ENCODE measurements around the gene NKAPD1. TPM values are rescaled to one million over a fixed set of nuclear protein-coding genes. Genes with fewer than 3 reads are reported as not detected.
"Not testable (repeated sequence)": the region's sequence is repeated elsewhere in the genome, so short reads cannot be mapped to it uniquely, and the experiment has no call there.

Gene NKAPD1
- total RNA-seq, 1 experiment from 2014 or later: 22.9 TPM

GRCh38 chr11:112051768-112052167 is 22.3 kb upstream of the NKAPD1 start:
- Histone ChIP-seq H3K27ac (no peak overlapping the region), H3K36me3 (peaks cover 40% of the 10 kb centered on the region), H3K27me3 (no peaks in the 10 kb centered on the region), H3K9me3 (replicated peaks) (no peaks in the 10 kb centered on the region), H3K4me1 (no peaks in the 10 kb centered on the region), H3K4me3 (no peak overlapping the region)
- no peak for DNase-seq

- Histone ChIP-seq H3K36me3 (peaks cover 30% of the 10 kb centered on the region), H3K4me1 (no peaks in the 10 kb centered on the region), H3K4me3 (no peak overlapping the region), H3K27ac (no peak overlapping the region), H3K9me3 (replicated peaks) (no peaks in the 10 kb centered on the region), H3K27me3 (no peaks in the 10 kb centered on the region)
- no peak for DNase-seq
Observed at GRCh38 chr11:112057170-112057569, 16.9 kb upstream of the NKAPD1 start.

- Histone ChIP-seq H3K27ac (no peak overlapping the region), H3K9me3 (replicated peaks) (no peaks in the 10 kb centered on the region), H3K4me1 (no peaks in the 10 kb centered on the region), H3K4me3 (no peak overlapping the region), H3K36me3 (peaks cover 30% of the 10 kb centered on the region), H3K27me3 (no peaks in the 10 kb centered on the region)
- no peak for DNase-seq
Observed at GRCh38 chr11:112058103-112058502, 16.0 kb upstream of the NKAPD1 start.

GRCh38 chr11:112062923-112063322 is 11.2 kb upstream of the NKAPD1 start:
- Histone ChIP-seq H3K4me1 (no peaks in the 10 kb centered on the region), H3K36me3 (peaks cover 15% of the 10 kb centered on the region), H3K27ac (no peak overlapping the region), H3K27me3 (no peaks in the 10 kb centered on the region), H3K9me3 (replicated peaks) (no peaks in the 10 kb centered on the region), H3K4me3 (no peak overlapping the region)
- no peak for DNase-seq

GRCh38 chr11:112082729-112083128 is 8.6 kb downstream of the NKAPD1 start:
- Histone ChIP-seq H3K27ac (no peak overlapping the region), H3K36me3 (peaks cover 32% of the 10 kb centered on the region)

GRCh38 chr11:112085822-112086421 is 11.8 kb downstream of the NKAPD1 start:
- H3K9me3 ChIP-seq (replicated peaks): no peaks in the 10 kb centered on the region
- peaks cover 7% of the 10 kb centered on the region; the same call in 1 of the 2 replicates for H3K4me1 ChIP-seq
- H3K4me3 ChIP-seq: peak overlapping the region; percentile 94
- H3K36me3 ChIP-seq: peaks cover 35% of the 10 kb centered on the region
- DNase-seq: peak in 1 of 2 experiments; percentile 28
- H3K27me3 ChIP-seq: no peaks in the 10 kb centered on the region
- peak overlapping the region; percentile 75 for H3K27ac ChIP-seq

More at GRCh38 chr11:112082729-112083128, 8.6 kb downstream of the NKAPD1 start:
- peaks cover 7% of the 10 kb centered on the region; the same call in 1 of the 2 replicates for H3K4me1 ChIP-seq
- H3K9me3 ChIP-seq (replicated peaks): no peaks in the 10 kb centered on the region
- H3K27me3 ChIP-seq: no peaks in the 10 kb centered on the region
- no peak for DNase-seq
- no peak overlapping the region for H3K4me3 ChIP-seq

GRCh38 chr11:112086422-112087191 is 12.5 kb downstream of the NKAPD1 start, which contains the start of the genes SDHD and TIMM8B:
Gene SDHD (plus strand): TSS chr11:112086873. CDS start chr11:112086908, 35 bp downstream.
Gene TIMM8B (minus strand): TSS chr11:112086756. CDS start chr11:112086723, 33 bp downstream.
- peaks cover 41% of the 10 kb centered on the region for H3K36me3 ChIP-seq
- peaks cover 7% of the 10 kb centered on the region; the same call in 1 of the 2 replicates for H3K4me1 ChIP-seq
- peak within 1 kb of the TSS; percentile 94 for H3K4me3 ChIP-seq
- no peaks in the 10 kb centered on the region for H3K9me3 ChIP-seq (replicated peaks)
- no peaks in the 10 kb centered on the region for H3K27me3 ChIP-seq
- peak; percentile 92 to 96 for DNase-seq
- peak within 1 kb of the TSS; percentile 75 for H3K27ac ChIP-seq

- Histone ChIP-seq H3K36me3 (peaks cover 37% of the 10 kb centered on the region), H3K27ac (peak overlapping the region; percentile 75), H3K4me1 (peaks cover 7% of the 10 kb centered on the region; the same call in 1 of the 2 replicates), H3K27me3 (no peaks in the 10 kb centered on the region), H3K9me3 (replicated peaks) (no peaks in the 10 kb centered on the region), H3K4me3 (peak overlapping the region; percentile 94)
- no peak for DNase-seq
Observed at GRCh38 chr11:112087212-112087611, 13.1 kb downstream of the NKAPD1 start.

GRCh38 chr11:112095302-112095701 is 21.2 kb downstream of the NKAPD1 start:
- DNase-seq; H3K27ac ChIP-seq; H3K4me3 ChIP-seq; H3K27me3 ChIP-seq; H3K4me1 ChIP-seq; H3K9me3 ChIP-seq (replicated peaks): not testable (repeated sequence)
- H3K36me3 ChIP-seq: peaks cover 22% of the 10 kb centered on the region

- Histone ChIP-seq H3K27me3 (no peaks in the 10 kb centered on the region), H3K9me3 (replicated peaks) (no peaks in the 10 kb centered on the region), H3K36me3 (peaks cover 17% of the 10 kb centered on the region), H3K4me1 (no peaks in the 10 kb centered on the region), H3K4me3 (no peak overlapping the region), H3K27ac (no peak overlapping the region)
- DNase-seq: no peak
Observed at GRCh38 chr11:112096194-112096593, 22.1 kb downstream of the NKAPD1 start.

GRCh38 chr11:112097734-112098528 is 23.8 kb downstream of the NKAPD1 start:
- Histone ChIP-seq H3K4me1 (no peaks in the 10 kb centered on the region), H3K27ac (no peak overlapping the region), H3K4me3 (no peak overlapping the region), H3K9me3 (replicated peaks) (no peaks in the 10 kb centered on the region), H3K27me3 (no peaks in the 10 kb centered on the region), H3K36me3 (peaks cover 11% of the 10 kb centered on the region)
- DNase-seq: no peak

GRCh38 chr11:112100462-112100861 is 26.4 kb downstream of the NKAPD1 start:
- Histone ChIP-seq H3K27ac (no peak overlapping the region), H3K27me3 (no peaks in the 10 kb centered on the region), H3K9me3 (replicated peaks) (no peaks in the 10 kb centered on the region), H3K36me3 (peaks cover 3% of the 10 kb centered on the region; the same call in 1 of the 2 replicates), H3K4me3 (no peak overlapping the region), H3K4me1 (no peaks in the 10 kb centered on the region)
- DNase-seq: no peak

- Histone ChIP-seq H3K9me3 (replicated peaks) (no peaks in the 10 kb centered on the region), H3K4me3 (no peak overlapping the region), H3K36me3 (no peaks in the 10 kb centered on the region), H3K27ac (no peak overlapping the region), H3K4me1 (no peaks in the 10 kb centered on the region), H3K27me3 (no peaks in the 10 kb centered on the region)
- no peak for DNase-seq
Observed at GRCh38 chr11:112103446-112103845, 29.3 kb downstream of the NKAPD1 start.

- no peaks in the 10 kb centered on the region for H3K4me1 ChIP-seq
- H3K27ac ChIP-seq: no peak overlapping the region
- no peak overlapping the region for H3K4me3 ChIP-seq
- no peaks in the 10 kb centered on the region for H3K9me3 ChIP-seq (replicated peaks)
- no peaks in the 10 kb centered on the region for H3K36me3 ChIP-seq
- H3K27me3 ChIP-seq: no peaks in the 10 kb centered on the region
- no peak for DNase-seq
Observed at GRCh38 chr11:112106070-112106469, 32.0 kb downstream of the NKAPD1 start.
